GM19467 (cell line): ENCODE results near the gene EIPR1.

Experiments
- ATAC-seq: cut with Tn5 transposase; IDR thresholded peaks from one replicate; pipeline ENCODE4 v1.9.1; 2021; ENCODE audit warnings: mild to moderate bottlenecking, moderate library complexity; ENCODE audit not compliant: unreplicated experiment

Gene EIPR1

GRCh38 chr2:3325458-3326181 is 52.0 kb downstream of the EIPR1 start:
- no peak for ATAC-seq

- ATAC-seq: no peak
Observed at GRCh38 chr2:3324404-3325281, 53.0 kb downstream of the EIPR1 start.

GRCh38 chr2:3324036-3324386 is 53.6 kb downstream of the EIPR1 start:
- no peak for ATAC-seq

- no peak for ATAC-seq
Observed at GRCh38 chr2:3323360-3324035, 54.1 kb downstream of the EIPR1 start.

GRCh38 chr2:3322311-3322970 is 55.2 kb downstream of the EIPR1 start:
- no peak for ATAC-seq

GRCh38 chr2:3321825-3322224 is 55.8 kb downstream of the EIPR1 start:
- no peak for ATAC-seq

GRCh38 chr2:3320910-3321605 is 56.6 kb downstream of the EIPR1 start:
- no peak for ATAC-seq

GRCh38 chr2:3319745-3320566 is 57.7 kb downstream of the EIPR1 start:
- ATAC-seq: no peak

GRCh38 chr2:3319134-3319533 is 58.5 kb downstream of the EIPR1 start:
- ATAC-seq: no peak

GRCh38 chr2:3317871-3318590 is 59.6 kb downstream of the EIPR1 start:
- ATAC-seq: no peak

- ATAC-seq: no peak
Observed at GRCh38 chr2:3317277-3317685, 60.3 kb downstream of the EIPR1 start.

GRCh38 chr2:3316456-3317276 is 61.0 kb downstream of the EIPR1 start:
- ATAC-seq: no peak

GRCh38 chr2:3314626-3315025 is 63.0 kb downstream of the EIPR1 start:
- ATAC-seq: no peak

GRCh38 chr2:3313781-3314375 is 63.7 kb downstream of the EIPR1 start:
- ATAC-seq: no peak

GRCh38 chr2:3312576-3313345 is 64.9 kb downstream of the EIPR1 start:
- ATAC-seq: no peak

GRCh38 chr2:3311601-3312000 is 66.0 kb downstream of the EIPR1 start:
- ATAC-seq: no peak
